Transverse colon (tissue), 4 donors: Measurements from ENCODE around the gene WBP1. TPM values are rescaled to one million over a fixed set of nuclear protein-coding genes. Genes with fewer than 3 reads are reported as not detected.

Source experiments
- DNase-seq: peaks from one replicate; pipeline ENCODE4 v3.0.0-alpha.2; 2019
- H3K27ac ChIP-seq, 4 donors: fragments of 200-600 bp; sonication (generic); 2 replicates each; pipeline ENCODE4 v1.5.1; 2016 to 2018; ENCODE audit warnings: inconsistent platforms in 4 of 4
- H3K27me3 ChIP-seq: fragments of 200-600 bp; sonication (generic); 2 replicates; pipeline ENCODE4 v1.5.1; 2017; ENCODE audit warnings: inconsistent platforms
- H3K36me3 ChIP-seq, 4 donors: fragments of 200-600 bp; sonication (generic); 2 replicates each; pipeline ENCODE4 v1.5.1; 2017 to 2019; ENCODE audit warnings: inconsistent platforms in 4 of 4
- H3K4me1 ChIP-seq, 4 donors: fragments of 200-600 bp; sonication (generic); 2 replicates each; pipeline ENCODE4 v1.5.1; 2017 to 2020; ENCODE audit warnings: inconsistent platforms in 4 of 4
- H3K4me3 ChIP-seq, 4 donors: fragments of 200-600 bp; sonication (generic); 1 replicate in 1 of 4; 2 replicates in 3 of 4; pipeline versions ENCODE4 v1.5.1 to v1.6.1; 2017 to 2019; ENCODE audit warnings: inconsistent platforms in 4 of 4
- H3K9me3 ChIP-seq, 2 donors: fragments of 200-600 bp; sonication (generic); 2 replicates each; pipeline ENCODE4 v1.5.1; 2017 to 2019; ENCODE audit warnings: inconsistent platforms in 2 of 2
- EP300 ChIP-seq: sonication (generic); formaldehyde crosslinking; IDR thresholded peaks from one replicate; pipeline ENCODE4 v1.6.1; 2017; ENCODE audit warnings: antibody characterized with exemption, low read depth
- POLR2A ChIP-seq: fragments of 450-650 bp; IDR thresholded peaks from one replicate; pipeline ENCODE4 v1.6.1; 2016; ENCODE audit warnings: antibody characterized with exemption, mild to moderate bottlenecking, moderate library complexity
- POLR2AphosphoS5 ChIP-seq, 3 donors: sonication (generic); formaldehyde crosslinking; IDR thresholded peaks; one replicate each; pipeline ENCODE4 v1.6.1; 2016; ENCODE audit warnings: antibody characterized with exemption in 3 of 3
- WGBS, 2 donors: methylation state at CpG; one replicate each; pipeline ENCODE4 v1.1.5; 2018; ENCODE audit warnings: low coverage in 1 of 2; 5-methylcytosine and 5-hydroxymethylcytosine counted together
- in situ Hi-C, 4 donors: fragments of 200-750 bp; cut with MboI; loops; one replicate each; pipeline versions ENCODE4 v1.15.0 to v1.15.1; 2017; ENCODE audit warnings: low sequenced_read_pairs in 3 of 4, low pct_ligation_motif_present in 1 of 4, low pct_unique_long_range_greater_than_20kb in 1 of 4
- intact Hi-C: fragments of 100-400 bp; cut with DNase I; formaldehyde crosslinking; loops from one replicate; pipeline ENCODE4 v1.15.1; 2023; ENCODE audit warnings: low total_unique reads
- total RNA-seq, 4 donors: library from RNA; depleted of rRNA; stranded (reverse); fragments of >200 nt; gene quantifications; one replicate each; pipeline ENCODE4 v1.1.0, GENCODE V29; 2016
- TF ChIP-seq, protein P1 (sequence below), 5 experiments: fragments of 200-600 bp in 3 of 5; fragments of 450-650 bp in 2 of 5; sonication (generic) in 3 of 5; IDR thresholded peaks; 1 replicate in 2 of 5; 2 replicates in 3 of 5; pipeline ENCODE4 v1.5.1; 2016 to 2017; ENCODE audit warnings: antibody characterized with exemption in 5 of 5, inconsistent platforms in 3 of 5, mild to moderate bottlenecking in 2 of 5, moderate library complexity in 1 of 5

The WBP1 gene
- total RNA-seq, 4 donors from 2014 or later = 59.5 to 101 (median 62.7) TPM

GRCh38 chr2:74489906-74490305 lies 31.7 kb downstream of the WBP1 start:
- Histone ChIP-seq H3K9me3 (no peaks in the 10 kb centered on the region), H3K27me3 (no peaks in the 10 kb centered on the region), H3K4me1 (no peaks in the 10 kb centered on the region), H3K4me3 (no peak overlapping the region), H3K27ac (no peak overlapping the region), H3K36me3 (peaks cover 0 to 41% (median 21%) of the 10 kb centered on the region in 4 donors)
- WGBS, 2 donors = 92% methylated on average over 9 of the region's 9 CpGs; no CpG with 5 or more reads in 1 of the 2 donors
- no peak for DNase-seq
- TF ChIP-seq, protein P1, sequence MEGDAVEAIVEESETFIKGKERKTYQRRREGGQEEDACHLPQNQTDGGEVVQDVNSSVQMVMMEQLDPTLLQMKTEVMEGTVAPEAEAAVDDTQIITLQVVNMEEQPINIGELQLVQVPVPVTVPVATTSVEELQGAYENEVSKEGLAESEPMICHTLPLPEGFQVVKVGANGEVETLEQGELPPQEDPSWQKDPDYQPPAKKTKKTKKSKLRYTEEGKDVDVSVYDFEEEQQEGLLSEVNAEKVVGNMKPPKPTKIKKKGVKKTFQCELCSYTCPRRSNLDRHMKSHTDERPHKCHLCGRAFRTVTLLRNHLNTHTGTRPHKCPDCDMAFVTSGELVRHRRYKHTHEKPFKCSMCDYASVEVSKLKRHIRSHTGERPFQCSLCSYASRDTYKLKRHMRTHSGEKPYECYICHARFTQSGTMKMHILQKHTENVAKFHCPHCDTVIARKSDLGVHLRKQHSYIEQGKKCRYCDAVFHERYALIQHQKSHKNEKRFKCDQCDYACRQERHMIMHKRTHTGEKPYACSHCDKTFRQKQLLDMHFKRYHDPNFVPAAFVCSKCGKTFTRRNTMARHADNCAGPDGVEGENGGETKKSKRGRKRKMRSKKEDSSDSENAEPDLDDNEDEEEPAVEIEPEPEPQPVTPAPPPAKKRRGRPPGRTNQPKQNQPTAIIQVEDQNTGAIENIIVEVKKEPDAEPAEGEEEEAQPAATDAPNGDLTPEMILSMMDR (IDR thresholded peaks at IDR 0.05) = no peak
- TF ChIP-seq POLR2A (no peak), EP300 (no peak), POLR2AphosphoS5 (IDR thresholded peaks at IDR 0.05) (no peak)
- intact Hi-C loops (no loop called here), in situ Hi-C loops (loop anchor here (5.0 to 25.0 kb wide), 3 partner anchors 92 to 97 kb away; no protein-coding TSS in a partner anchor)

- Histone ChIP-seq H3K4me1 (no peaks in the 10 kb centered on the region), H3K27ac (no peak overlapping the region), H3K4me3 (no peak overlapping the region), H3K9me3 (no peaks in the 10 kb centered on the region), H3K27me3 (no peaks in the 10 kb centered on the region), H3K36me3 (peaks cover 0 to 31% (median 16%) of the 10 kb centered on the region in 4 donors)
- in situ Hi-C loops (loop anchor here in 2 of 4 donors (25.0 kb wide), 1 partner anchor 95 kb away; no protein-coding TSS in a partner anchor), intact Hi-C loops (no loop called here)
- WGBS, 2 donors = 94% methylated on average over 12 of the region's 12 CpGs; no CpG with 5 or more reads in 1 of the 2 donors
- no peak for DNase-seq
- TF ChIP-seq, protein P1 (IDR thresholded peaks at IDR 0.05) = no peak
- TF ChIP-seq POLR2A (no peak), POLR2AphosphoS5 (IDR thresholded peaks at IDR 0.05) (no peak), EP300 (no peak)
Observed at GRCh38 chr2:74491648-74492544, 33.7 kb downstream of the WBP1 start.

- Histone ChIP-seq H3K9me3 (no peaks in the 10 kb centered on the region), H3K4me3 (no peak overlapping the region), H3K4me1 (peaks cover 6 to 15% (median 13%) of the 10 kb centered on the region in 4 donors), H3K27ac (no peak overlapping the region), H3K27me3 (peaks cover 13% of the 10 kb centered on the region), H3K36me3 (peaks cover 0 to 31% (median 16%) of the 10 kb centered on the region in 4 donors)
- WGBS, 2 donors = 90 to 100% methylated on average over 1 to 3 of the region's 3 CpGs
- intact Hi-C loops (no loop called here), in situ Hi-C loops (loop anchor here in 2 of 4 donors (25.0 kb wide), 1 partner anchor 94 kb away; no protein-coding TSS in a partner anchor)
- TF ChIP-seq, protein P1 (IDR thresholded peaks at IDR 0.05) = no peak
- no peak for TF ChIP-seq EP300
- TF ChIP-seq POLR2A = no peak
- no peak for TF ChIP-seq POLR2AphosphoS5 (IDR thresholded peaks at IDR 0.05)
- no peak for DNase-seq
Observed at GRCh38 chr2:74493546-74493945, 35.3 kb downstream of the WBP1 start.

DNA sequence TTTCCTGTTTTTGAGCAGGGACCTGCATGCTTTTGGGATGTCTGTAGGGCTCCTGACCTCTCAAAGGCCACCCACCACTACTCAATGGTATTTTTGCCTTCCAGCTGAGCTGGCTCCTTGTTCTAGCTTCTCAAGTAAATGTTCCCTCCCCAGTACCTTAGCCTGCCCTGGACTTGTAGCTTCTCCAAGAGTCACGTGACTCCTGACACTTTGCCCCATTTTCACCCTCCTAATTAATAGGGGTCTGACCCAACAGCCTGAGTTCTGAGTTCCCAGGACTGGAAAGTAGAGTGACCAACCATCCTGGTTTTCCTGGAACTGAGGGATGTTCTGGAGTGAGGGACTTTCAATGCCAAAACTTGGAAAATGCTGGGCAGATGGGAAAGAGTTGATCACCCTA lies 37.2 kb downstream of the WBP1 start:
- 89 to 100% methylated on average over 1 of the region's 1 CpG for WGBS, 2 donors
- TF ChIP-seq POLR2AphosphoS5 (IDR thresholded peaks at IDR 0.05) (no peak), POLR2A (no peak), EP300 (no peak)
- TF ChIP-seq, protein P1 (IDR thresholded peaks at IDR 0.05) = no peak
- H3K27ac ChIP-seq = no peak overlapping the region
- in situ Hi-C loops = loop anchor here in 2 of 4 donors (25.0 kb wide), 1 partner anchor 92 kb away; no protein-coding TSS in a partner anchor
- peaks cover 31% of the 10 kb centered on the region for H3K27me3 ChIP-seq
- no peak overlapping the region for H3K4me3 ChIP-seq
- H3K9me3 ChIP-seq = no peaks in the 10 kb centered on the region
- intact Hi-C loops = no loop called here
- H3K4me1 ChIP-seq = peaks cover 19 to 31% (median 29%) of the 10 kb centered on the region in 4 donors
- peaks cover 0 to 28% (median 15%) of the 10 kb centered on the region in 4 donors for H3K36me3 ChIP-seq
- DNase-seq = no peak
